A673 (cell line): ENCODE results near the gene NSG2. TPM values are rescaled to one million over a fixed set of nuclear protein-coding genes. Genes with fewer than 3 reads are reported as not detected.

Experiments
- BruUV-seq: library from RNA; stranded (reverse); fragments of 400-500 nt; replicated peaks from 2 replicates; lab custom pipeline; 2021; lab: Mats Ljungman, UMichigan
- CTCF ChIA-PET: fragments of 300-600 bp; sonication (Branson Sonifier 250); formaldehyde crosslinking; loops from one replicate; lab custom pipeline; 2022; ENCODE audit warnings: antibody characterized with exemption; lab: Charles Lee
- POLR2A ChIA-PET: fragments of 300-600 bp; sonication (Branson Sonifier 250); formaldehyde crosslinking; loops from one replicate; lab custom pipeline; 2022; ENCODE audit warnings: antibody characterized with exemption; ENCODE audit not compliant: low non-redundant PET; lab: Charles Lee
- DNase-seq: peaks from one replicate; pipeline ENCODE4 v3.0.0-alpha.2; 2015; ENCODE audit warnings: low spot score
- H3K27ac ChIP-seq: fragments of 200-600 bp; sonication (generic); 2 replicates; pipeline ENCODE4 v1.5.1; 2016; ENCODE audit warnings: mixed run types, low read depth, mild to moderate bottlenecking, mixed read lengths, antibody characterized with exemption, low read length; ENCODE audit not compliant: poor library complexity, severe bottlenecking
- H3K27me3 ChIP-seq: fragments of 200-600 bp; sonication (generic); replicated peaks from 2 replicates; pipeline ENCODE4 v1.6.1; 2017; ENCODE audit warnings: mixed run types, low read depth, mild to moderate bottlenecking, mixed read lengths, antibody characterized with exemption, low read length; ENCODE audit not compliant: insufficient read depth, poor library complexity
- H3K36me3 ChIP-seq: fragments of 200-600 bp; sonication (generic); 2 replicates; pipeline ENCODE4 v1.6.1; 2016; ENCODE audit warnings: mixed run types, mild to moderate bottlenecking, mixed read lengths, antibody characterized with exemption, low read length; ENCODE audit not compliant: insufficient read depth, poor library complexity, severe bottlenecking
- H3K4me1 ChIP-seq: fragments of 200-600 bp; sonication (generic); 2 replicates; pipeline ENCODE4 v1.6.1; 2017; ENCODE audit warnings: mixed run types, mild to moderate bottlenecking, mixed read lengths, antibody characterized with exemption, low read length; ENCODE audit not compliant: insufficient read depth, poor library complexity, severe bottlenecking
- H3K4me3 ChIP-seq: fragments of 200-600 bp; sonication (generic); 2 replicates; pipeline ENCODE4 v1.5.1; 2016; ENCODE audit warnings: low read depth, mixed run types, mild to moderate bottlenecking, mixed read lengths, low read length; ENCODE audit not compliant: poor library complexity, severe bottlenecking
- H3K9me3 ChIP-seq: fragments of 200-600 bp; sonication (generic); 2 replicates; pipeline ENCODE4 v1.6.1; 2016; ENCODE audit warnings: mixed run types, low read depth, mild to moderate bottlenecking, mixed read lengths, antibody characterized with exemption, low read length; ENCODE audit not compliant: poor library complexity, severe bottlenecking
- CTCF ChIP-seq: fragments of 300-800, 200-600 bp; sonication (generic); conservative IDR thresholded peaks from 2 replicates; pipeline ENCODE4 v1.5.1; 2017; ENCODE audit warnings: low read depth, mild to moderate bottlenecking, antibody characterized with exemption, low read length, moderate library complexity, mixed read lengths
- EZH2 ChIP-seq: fragments of 200-600 bp; sonication (generic); IDR thresholded peaks from 2 replicates; pipeline ENCODE4 v1.6.1; 2017; ENCODE audit warnings: borderline replicate concordance, low read depth, mild to moderate bottlenecking, mixed read lengths, antibody characterized with exemption, low read length; ENCODE audit not compliant: poor library complexity, severe bottlenecking
- intact Hi-C: fragments of 100-400 bp; cut with micrococcal nuclease; formaldehyde crosslinking; loops from one replicate; pipeline ENCODE4 v1.10.0; 2022; ENCODE audit not compliant: unreplicated experiment
- total RNA-seq: library from RNA; stranded (reverse); gene quantifications from 2 replicates; pipeline ENCODE4 v1.2.3, GENCODE V29; 2021

Gene NSG2
- total RNA-seq, 1 experiment from 2014 or later, result 0.60 TPM

DNA sequence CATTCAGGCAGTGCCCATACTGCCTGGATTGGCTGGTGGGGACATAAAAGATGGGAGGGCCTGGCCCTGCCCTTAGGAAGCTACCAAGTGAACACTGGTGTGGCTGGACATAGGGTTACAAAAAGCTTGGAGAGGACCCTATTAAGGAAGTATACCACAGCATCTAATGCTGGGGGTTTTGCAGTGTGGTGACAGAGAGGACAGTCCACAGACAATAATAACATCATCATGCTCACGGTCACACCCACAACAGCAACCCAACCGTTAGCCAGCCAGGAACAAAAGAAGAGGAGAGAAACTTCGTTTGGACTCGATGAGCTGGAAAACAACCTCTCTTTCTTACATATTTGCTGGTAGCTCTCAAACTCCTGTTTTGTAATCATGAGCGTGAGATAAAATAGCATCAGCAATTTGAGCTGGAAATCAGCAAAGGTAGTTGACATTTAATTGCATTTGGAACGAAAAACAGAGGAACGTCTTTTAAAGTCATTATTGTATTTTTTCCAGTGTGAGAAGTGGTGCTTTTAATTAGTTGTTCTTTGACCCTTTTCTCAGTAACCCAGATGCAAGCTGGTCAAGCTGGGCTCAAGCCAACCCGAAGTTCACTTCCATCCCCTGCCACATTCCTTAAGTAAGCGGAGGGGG, 73.4 kb downstream of the NSG2 start:
- Histone ChIP-seq H3K27me3 (no peaks in the 10 kb centered on the region), H3K36me3 (no peaks in the 10 kb centered on the region), H3K9me3 (no peaks in the 10 kb centered on the region), H3K4me3 (no peak overlapping the region), H3K27ac (no peak overlapping the region), H3K4me1 (no peaks in the 10 kb centered on the region)
- ChIA-PET CTCF (no interaction called here), POLR2A (no interaction called here)
- intact Hi-C loops, result no loop called here
- TF ChIP-seq CTCF, result no peak
- no peak for TF ChIP-seq EZH2
- no peak for DNase-seq
- BruUV-seq, result no TSS peak

DNA sequence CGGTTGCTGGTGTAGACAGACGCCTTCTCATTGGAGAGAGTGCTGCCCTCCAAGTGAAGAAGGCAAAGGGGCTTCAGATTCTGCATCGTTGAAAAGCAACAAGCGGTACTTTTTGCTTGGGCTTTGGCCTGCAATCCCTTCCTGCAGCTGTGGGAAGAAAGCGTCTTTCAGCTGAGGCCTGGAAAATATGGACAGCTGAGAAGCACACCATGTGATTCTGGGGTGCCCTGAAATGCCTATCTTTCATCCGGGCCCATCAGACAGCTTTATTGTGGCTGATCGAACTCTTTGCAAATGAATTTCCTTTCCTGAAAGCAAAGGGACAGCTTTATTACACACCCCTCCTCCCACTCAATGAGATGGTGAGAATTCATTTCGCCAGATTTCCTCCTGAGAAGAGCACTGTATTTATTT, 74.0 kb downstream of the NSG2 start:
- Histone ChIP-seq H3K9me3 (no peaks in the 10 kb centered on the region), H3K4me1 (no peaks in the 10 kb centered on the region), H3K4me3 (no peak overlapping the region), H3K27me3 (no peaks in the 10 kb centered on the region), H3K27ac (no peak overlapping the region), H3K36me3 (no peaks in the 10 kb centered on the region)
- POLR2A ChIA-PET, result no interaction called here
- no TSS peak for BruUV-seq
- TF ChIP-seq CTCF (no peak), EZH2 (no peak)
- no peak for DNase-seq
- CTCF ChIA-PET, result no interaction called here
- intact Hi-C loops, result no loop called here

DNA sequence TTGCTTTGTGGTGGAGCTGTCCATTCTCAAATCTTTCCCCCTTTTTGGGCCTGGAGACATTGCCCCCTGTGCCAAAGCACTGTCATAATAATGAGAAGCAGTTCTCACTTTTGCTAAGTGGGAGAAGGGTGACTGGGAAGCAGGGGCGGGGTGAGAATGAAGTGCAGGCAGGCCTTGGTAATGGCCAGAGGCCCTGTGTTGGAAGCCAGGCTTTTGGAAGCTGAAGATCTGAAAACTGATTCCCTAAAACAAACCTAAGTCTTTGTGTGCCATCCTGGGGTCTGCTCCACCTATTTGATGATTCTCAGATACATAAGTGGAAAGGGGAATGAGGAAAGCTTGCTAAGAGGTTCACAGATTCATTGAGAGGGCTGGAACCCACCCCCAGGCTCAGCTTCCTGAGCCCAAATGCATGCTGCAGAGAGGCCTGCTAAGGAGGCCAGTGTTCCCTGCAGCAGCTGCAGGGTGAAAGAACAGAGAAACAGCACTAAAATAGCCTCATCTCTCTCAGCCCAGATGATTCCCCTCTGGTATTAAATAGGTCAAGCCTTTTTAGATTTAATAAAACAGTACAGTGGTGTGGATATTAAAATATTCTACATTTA, 75.0 kb downstream of the NSG2 start:
- H3K27me3 ChIP-seq, result no peaks in the 10 kb centered on the region
- H3K4me3 ChIP-seq, result no peak overlapping the region
- H3K4me1 ChIP-seq, result no peaks in the 10 kb centered on the region
- ChIA-PET POLR2A (no interaction called here), CTCF (no interaction called here)
- intact Hi-C loops, result no loop called here
- H3K36me3 ChIP-seq, result no peaks in the 10 kb centered on the region
- no peak overlapping the region for H3K27ac ChIP-seq
- H3K9me3 ChIP-seq, result no peaks in the 10 kb centered on the region
- no TSS peak for BruUV-seq
- DNase-seq, result no peak
- TF ChIP-seq EZH2, result no peak
- no peak for TF ChIP-seq CTCF
